Measurements from ENCODE around the gene IKBKE.

GRCh38 chr1:206445116-206445515 lies 25.2 kb upstream of the IKBKE start:
- TF ChIP-seq GATA2 (IDR thresholded peaks at IDR 0.05; ENCODE audit: low read depth, low read length) = no peak
- no peak for TF ChIP-seq GATA3 (IDR thresholded peaks at IDR 0.05; ENCODE audit: low read depth, low read length)
